Kidney capillary endothelial cell (primary cell): Measurements from ENCODE around the gene ARL10.

Experiments
- DNase-seq: peaks from one replicate; pipeline ENCODE4 v3.0.0-alpha.2; 2018; ENCODE audit warnings: low spot score

The ARL10 gene

DNA sequence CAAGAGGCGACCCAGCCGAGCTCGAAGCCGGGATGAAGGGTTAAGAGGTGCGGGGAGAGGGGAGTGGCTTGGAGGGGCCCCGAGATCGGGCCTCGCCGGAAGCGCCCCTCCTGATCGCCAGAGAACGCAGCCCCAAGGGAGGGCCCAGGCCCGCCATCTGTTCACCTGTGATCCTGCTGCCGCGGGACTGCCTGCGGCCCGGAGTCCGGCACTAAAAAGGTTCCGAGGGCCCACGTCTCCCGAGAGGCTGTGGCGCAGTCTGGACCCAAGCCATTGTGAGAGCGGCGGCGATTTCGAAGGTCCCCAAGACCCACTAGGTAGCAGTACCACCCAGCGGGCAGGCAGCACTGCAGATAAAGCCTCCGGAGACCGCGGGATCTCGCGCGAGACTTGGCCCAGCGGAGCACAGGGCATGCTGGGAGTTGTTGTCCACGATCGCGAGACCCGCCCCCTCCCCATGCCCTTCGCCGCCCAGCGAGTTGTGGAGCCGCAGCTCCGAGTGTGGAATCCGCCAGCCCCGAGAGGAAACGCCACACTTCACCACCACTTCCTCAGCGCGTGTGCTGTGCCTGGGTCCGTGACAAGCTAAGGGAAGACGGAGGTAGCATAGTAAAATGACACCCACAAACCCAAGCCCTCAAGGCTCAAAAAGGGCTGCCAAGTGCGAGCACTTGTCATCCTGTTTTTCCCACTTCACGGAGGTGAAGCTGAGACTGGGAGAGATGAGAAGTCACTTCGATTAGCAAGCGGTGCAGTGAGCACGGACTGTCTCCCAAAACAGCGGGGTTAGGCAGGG, 3.7 kb upstream of the ARL10 start, which contains the start of gene KIAA1191:
Gene KIAA1191, minus strand, starts transcription at position 328 of the 796 bp plus-strand sequence. CDS start 2,256 bp downstream, outside the sequence.
- peak; percentile 84 for DNase-seq

DNA sequence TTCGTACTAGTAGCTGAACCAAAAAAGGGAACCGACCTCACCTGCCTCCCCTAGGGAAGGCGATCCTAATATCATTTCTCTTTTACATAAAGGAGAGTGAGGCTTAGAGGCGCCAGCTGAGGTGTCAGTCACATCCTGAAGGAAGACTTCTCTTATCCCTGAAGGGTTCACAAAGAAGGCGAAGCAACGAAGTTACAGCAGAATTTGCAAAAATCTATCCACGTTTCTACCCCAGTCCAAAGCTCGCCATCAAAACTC, 3.1 kb upstream of the ARL10 start:
- DNase-seq: no peak

DNA sequence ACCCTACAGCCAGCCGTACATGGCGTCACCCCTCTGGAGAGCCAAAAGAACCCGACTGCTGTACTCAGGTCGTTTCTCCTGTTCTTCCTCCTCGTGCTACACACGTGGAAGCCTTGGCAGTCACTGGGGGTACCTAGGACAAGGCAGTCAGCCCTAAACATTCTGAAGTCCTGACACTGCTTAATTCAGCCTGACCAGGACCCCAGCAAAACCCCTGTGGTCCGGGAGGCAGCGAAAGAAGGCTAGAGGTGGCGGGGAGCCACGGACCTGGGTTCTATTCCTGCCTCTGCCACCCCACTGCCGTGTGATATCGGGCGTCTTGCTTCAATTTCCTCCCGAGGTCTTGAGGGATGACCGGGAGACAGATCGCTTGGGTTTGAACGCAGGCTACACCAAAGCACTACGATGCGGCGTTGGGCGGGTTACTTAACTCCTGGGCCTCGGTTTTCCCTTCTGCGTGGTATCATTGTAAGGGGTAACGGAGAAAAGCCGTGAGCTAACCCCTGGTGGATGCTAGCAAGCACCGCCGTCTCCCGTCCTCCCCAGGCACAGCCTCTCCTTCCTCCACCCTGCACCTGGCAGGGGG, 429 bp upstream of the ARL10 start:
- no peak for DNase-seq

DNA sequence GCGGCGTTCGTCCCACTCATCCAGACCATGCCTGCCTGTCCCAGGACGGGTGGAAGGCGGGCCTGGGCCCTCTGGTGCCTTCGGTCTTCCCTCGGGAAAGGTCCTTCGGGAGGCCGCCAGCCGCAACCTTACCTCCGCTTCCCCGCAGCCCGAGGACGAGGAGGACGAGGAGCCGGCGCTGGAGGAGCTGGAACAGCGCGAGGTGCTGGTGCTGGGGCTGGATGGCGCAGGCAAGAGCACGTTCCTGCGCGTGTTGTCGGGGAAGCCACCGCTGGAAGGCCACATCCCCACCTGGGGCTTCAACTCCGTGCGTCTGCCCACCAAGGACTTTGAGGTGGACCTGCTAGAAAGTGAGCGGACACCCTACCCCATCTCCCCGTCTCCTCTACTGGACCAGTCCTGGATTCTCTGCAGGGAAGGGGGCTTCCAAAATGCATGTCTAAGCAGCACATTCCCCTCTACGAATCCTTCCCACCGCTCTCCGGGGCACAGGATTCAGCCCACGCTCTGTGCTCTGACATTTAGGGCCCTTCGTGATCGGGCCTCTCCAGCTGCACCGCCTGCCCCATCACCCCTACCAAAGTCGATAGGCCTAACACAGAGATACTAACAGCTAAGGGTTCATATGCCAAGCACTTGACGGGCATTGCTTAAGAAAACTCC, 1.1 kb downstream of the ARL10 start:
- DNase-seq: no peak

DNA sequence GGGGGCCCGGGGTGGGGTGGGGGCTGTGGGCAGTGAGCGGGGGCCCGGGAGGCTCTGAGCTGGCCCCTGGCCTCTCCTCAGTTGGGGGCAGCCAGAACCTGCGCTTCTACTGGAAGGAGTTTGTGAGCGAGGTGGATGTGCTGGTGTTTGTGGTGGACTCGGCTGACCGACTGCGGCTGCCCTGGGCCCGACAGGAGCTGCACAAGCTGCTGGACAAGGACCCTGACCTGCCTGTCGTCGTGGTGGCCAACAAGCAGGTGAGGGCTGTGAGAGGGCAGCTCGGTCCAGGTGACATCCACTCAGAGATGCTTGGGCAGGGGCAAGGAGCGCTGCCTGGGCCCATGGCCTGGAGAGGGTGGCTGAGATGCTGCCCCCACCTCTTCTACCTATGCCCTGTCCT, 3.4 kb downstream of the ARL10 start:
- DNase-seq: no peak

DNA sequence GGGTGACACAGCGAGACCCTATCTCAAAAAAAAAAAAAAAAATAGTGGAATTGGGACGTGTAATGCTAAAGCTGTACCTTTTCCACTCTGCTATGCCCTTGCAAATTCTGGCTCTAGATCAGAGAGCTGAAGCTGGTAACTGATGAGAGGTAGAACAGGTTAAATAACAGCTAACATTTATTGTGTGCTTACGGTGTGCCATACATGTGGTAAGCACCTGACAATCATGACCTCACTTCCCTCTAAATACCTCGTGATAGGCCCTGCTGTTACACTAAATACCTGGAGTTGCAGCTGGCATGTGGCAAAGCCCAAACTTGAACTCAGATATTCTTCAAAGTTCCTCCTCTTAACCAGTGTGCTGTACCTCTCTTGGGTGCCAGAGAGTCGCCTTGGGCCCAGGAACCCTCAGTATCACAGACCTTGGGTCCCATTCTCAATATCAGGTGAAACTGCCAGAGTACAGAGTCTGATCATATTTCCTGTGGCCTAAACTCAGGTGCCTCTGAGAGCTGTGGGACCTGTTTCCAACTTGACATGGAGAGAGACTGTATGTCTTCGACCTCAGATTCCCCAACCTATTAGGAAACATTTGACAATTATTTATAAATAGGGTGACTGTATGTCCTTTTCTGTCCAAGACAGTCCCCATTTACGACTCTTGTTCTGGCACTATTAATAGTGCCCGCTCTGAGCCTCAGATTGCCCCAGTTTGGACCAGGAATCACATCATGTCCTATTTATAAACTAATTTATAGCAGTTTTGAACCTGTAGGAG, 4.8 kb downstream of the ARL10 start:
- DNase-seq: no peak

DNA sequence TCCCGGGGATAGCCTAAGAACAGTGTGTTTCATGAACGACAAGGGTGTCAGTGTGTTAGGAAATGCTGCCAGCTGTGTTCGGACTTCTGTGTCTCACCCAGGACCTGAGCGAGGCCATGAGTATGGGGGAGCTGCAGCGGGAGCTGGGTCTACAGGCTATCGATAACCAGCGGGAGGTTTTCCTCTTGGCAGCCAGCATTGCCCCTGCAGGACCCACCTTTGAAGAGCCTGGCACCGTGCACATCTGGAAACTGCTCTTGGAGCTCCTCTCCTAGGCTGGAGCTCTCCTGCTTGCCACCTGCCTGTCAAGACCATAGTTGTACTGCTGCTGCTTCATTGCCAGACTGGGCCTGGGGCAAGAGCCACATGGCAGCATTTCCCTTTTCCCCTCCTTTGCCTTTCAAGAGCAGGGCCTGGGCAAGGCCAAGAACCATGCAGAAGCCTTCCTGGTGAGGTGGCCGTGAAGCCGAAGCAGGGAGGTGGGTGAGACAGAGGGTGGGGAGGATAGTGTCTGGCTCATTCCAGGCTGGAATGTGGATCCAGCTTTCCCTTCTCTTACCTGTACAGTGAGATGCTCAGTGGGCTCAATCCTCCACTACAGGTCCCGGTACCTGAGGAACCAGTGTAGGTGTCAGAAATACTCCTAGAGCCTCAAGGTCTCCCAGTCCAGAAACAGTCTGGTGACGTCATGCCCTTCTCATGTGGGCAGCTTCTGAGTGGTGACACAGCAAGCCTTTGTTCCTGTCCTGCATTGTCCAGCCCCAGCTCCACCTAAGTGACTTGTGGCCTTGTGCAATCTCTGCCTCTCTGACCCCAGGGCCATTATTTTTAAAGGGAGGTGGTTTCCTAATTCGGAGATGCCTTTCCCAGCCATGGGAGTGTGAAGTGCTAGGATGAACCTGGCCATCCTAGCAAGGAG, 6.6 kb downstream of the ARL10 start:
- no peak for DNase-seq

DNA sequence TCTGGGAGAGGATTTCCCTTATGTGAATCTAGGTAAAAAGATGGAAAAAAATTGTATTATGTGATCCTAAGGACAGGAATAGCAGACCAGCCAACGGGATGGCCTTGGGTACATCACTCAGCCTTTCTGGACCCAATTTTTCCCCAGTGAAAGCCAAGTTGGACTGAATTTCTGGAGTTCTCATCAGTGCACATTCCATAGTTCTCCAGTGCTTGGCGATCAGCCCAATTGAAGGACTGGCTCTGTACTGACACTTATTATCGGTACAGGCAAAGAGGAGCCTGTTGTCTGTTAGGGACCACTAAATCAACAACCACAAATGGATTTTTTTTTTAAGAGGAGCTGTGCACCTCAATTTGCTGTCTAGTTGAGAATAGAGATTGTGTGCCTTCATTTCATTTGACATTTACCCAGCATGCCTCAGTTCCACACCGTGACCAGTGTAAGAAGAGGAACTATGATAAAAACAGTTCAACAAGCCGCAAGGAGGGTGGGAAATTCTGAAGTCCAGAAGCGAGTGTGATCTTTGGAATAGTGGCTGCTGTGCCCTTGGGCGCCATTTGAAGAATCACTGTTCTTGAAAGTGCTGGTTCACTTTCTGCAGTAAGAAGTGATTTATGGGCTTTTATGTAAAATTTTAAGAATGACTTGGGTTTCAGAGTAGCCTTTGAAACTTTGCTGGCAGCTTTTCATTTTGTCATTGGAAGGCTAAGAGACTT, 8.0 kb downstream of the ARL10 start:
- no peak for DNase-seq

DNA sequence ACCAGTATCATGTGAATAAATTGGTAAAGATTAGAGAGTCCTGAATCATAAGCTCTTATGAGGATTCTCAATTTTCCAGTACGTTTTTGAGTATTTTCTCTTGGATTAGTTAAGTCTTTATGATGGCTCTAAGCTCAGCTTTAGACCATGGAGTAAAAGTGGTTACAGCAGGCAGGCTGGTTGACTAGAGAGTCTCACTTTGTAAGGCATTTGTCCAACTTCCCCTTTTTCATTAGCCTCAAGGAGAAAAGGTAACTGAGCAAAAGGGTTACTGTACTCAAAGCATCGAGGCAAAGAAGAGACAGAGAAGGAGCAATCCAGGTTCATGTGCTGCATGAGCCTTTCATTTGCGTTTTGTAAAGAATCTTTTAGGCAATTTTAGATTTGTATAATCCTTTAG, 14.6 kb downstream of the ARL10 start:
- no peak for DNase-seq

DNA sequence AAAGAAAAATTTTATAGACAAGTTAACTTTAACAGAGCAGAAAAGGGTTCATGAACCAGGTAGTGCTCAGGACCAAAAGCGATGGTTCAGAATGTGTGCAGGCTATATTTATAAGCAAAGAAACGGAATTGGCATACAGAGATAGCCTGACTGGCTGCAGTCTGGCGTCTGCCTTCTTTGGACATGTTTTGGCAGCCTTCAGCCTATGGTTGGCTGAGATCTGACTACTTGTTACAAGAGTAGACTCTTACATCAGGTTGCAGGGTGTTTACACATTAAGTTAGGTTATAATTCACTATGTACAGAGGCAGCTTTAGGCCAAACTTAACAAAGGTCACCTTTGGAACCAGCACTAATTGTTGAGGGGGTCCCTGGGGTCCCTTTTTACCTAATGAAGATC, 16.1 kb downstream of the ARL10 start:
- no peak for DNase-seq

DNA sequence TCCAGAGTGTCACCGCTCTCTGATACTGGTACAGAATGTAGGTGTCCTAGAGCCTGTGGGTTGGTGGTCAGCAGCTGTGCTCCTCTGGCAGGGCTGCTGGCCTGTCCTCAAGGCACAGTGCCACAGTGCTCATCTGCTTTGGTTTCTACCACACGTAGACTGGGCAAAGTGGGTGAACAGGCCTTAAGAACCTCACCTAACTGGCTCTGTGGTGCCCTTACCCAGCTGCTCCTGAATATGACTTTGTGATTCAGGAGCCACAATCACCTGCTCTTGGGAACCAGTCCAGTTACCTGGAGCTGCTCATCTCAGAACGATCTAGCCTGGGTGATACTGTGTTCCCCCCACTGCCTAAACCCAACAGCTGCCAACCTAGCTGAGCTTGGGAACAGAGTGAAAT, 16.7 kb downstream of the ARL10 start:
- no peak for DNase-seq

DNA sequence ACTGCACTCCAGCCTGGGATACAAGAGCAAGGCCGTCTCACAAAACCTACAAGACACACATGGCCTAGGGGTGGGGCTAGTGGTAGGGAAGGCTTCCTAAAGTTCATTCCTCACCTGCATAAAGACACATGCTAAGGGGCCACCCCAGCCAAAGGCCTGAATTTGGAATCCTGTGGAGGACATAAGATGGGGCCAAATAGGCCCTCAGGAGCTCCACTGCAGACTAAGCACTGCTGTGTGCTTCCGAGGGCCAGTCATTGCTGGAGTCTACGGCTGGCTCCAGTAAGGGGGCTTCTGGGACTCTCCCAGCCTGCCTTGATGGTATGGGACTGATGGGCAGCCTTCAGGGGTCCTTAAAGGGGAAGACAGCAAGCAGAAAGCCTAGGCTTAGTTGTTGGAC, 17.4 kb downstream of the ARL10 start:
- DNase-seq: no peak

DNA sequence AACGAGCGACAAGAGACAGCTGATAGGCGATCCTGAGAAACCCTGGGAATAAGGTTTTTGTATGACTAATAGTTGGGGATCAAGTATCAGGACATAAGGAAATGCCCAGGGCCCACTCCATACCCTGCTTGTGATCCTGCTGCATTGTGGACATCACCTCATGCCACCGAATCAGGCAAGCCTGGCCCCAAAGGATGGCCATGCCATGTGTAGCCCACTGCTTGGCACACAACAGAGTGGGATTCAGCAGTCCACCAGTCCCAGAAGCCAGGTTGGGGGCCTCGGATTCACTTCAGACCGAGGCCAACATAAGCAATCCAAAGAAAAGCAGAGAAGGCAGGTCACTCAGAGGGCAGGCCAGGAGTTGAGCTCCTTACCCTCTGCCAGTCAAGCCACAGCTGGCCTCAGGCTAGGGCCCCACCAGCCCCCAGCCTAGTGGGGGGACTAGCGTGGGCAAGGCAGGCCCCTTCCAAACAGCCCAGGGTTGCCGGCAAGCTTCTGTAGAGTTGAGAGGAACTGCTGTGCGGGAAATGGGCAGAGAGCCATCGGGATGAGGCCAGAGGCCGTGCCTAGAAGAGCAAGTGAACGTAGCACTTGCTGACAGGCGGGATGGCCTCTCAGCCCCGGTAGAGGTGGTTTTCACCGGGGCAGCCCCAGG, 18.1 kb downstream of the ARL10 start:
- DNase-seq: no peak

DNA sequence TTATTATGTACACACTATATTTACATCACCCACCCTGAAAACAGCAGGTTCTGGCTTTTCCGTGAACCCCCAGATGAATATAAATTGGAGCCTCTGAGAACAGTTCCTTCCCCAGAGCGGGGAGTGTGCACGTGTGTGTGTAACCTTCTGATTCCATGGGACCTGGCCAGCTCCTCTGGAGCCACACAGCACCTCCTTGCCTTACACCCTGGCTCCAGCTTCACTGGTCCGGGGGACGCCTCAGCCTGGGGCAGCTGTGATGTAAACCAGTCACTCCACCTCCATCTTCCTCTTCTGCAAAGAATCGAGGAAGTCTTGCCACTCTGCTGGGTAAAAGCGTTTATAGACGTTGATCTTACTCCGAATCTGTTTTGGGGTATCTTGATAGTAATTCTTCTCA, 18.7 kb downstream of the ARL10 start:
- DNase-seq: no peak

DNA sequence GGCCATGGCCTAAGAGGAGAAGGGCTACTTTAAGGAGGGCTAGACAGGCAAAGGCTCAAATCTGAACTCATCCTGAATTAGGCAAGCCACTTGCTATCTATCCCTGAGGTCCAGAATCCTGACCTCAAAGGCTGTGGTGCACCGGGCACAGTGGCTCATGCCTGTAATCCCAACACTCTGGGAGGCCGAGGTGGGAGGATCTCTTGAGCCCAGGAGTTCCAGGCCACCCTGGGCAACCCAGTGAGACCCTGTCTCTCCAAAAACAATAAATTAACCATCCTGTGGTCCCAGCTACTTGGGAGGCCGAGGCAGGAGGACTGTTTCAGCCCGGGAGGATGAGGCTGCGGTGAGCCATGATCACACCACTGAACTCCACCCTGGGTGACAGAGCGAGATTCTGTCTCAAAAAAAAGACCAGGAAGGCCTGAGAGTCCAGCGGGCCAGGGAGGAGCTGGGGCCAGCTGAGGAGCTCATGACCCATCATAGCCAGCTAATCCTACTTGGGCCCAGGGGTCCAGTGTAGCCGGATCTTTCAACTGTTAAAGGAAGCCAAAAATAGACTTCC, 19.2 kb downstream of the ARL10 start:
- no peak for DNase-seq

DNA sequence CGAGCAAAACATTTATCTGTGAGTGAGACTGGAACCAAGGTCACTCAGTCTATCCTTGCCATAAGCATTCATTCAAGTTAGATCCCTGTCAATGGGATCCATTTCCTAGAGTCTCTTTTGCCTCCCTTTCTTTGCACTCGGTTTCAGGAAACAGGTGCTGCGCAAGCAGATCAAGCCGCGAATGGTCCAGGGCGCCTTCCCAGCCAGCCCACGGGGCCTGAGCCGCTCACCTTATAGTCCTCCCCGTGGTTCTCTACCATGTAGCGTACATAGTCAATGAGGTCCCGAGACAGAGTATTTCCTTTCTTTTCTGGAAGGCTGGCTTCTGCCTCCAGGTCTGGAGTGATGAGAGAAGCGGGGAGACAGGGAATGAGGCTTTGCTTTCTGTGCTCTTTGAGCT, 19.7 kb downstream of the ARL10 start:
- DNase-seq: no peak

DNA sequence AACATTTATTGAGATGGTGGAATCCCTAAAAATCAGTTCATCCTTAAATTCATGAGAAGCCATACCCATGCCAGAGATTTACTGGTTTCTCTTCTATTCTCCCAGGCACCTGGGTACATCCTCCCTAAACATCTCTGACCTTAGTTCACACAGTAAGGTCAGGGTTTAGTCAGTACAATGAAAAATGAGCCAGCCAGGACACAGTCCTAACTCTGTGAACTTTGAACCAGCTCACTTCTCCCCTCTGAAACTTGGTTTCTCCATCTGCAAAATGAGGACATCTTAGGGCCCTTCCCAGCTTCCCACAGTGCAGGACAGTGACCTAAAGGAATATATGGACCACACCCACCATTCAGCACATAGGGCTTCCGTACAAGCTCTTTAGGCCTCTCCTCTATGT, 21.2 kb downstream of the ARL10 start:
- DNase-seq: no peak

DNA sequence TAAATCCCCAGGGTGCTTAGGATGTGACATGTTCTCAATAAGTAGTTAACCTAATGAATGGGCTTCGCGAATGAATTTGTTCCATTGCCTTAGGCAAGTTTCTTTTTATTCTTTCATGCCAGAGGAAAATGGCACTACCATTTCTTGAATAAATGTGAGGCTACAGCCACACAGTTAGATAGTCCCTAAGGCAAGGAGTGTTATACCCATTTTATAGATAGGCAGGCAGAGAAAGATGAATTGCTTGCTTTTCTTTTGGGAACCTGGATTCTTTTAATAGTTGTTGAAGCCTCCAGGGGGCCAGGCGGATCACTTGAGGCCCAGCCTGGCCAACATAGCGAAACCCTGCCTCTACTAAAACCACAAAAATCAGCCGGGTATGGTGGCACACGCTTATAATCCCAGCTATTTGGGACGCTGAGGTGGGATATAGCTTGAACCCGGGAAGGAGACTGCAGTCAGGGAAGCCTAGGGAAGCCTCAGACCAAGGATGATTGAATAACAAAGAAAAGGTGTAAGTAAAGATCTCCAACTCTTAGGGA, 22.2 kb downstream of the ARL10 start:
- DNase-seq: no peak

DNA sequence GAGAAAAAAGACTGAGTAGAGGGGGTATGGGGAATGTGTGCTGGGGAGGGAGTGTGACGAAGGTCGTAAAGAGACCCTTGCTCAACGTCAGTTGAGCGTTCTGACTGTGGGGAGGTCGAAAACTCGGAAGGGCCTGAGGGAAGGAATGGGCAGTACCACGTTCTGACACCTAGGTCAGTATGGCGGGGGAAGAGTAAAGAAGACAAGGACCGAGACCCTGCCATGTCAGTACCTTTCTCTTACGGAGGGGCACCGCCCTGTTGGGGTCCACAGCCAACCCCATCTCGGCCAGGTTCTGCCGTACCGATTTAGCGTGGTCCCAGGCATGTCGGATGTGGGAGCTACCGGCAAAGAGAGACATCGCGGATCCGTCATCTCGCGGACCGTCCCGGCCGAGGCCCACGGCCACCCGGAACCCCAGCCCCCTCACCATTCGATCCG, 22.7 kb downstream of the ARL10 start:
- DNase-seq: peak; percentile 25
